ENCODE data around the gene NATD1.

Gene NATD1

DNA sequence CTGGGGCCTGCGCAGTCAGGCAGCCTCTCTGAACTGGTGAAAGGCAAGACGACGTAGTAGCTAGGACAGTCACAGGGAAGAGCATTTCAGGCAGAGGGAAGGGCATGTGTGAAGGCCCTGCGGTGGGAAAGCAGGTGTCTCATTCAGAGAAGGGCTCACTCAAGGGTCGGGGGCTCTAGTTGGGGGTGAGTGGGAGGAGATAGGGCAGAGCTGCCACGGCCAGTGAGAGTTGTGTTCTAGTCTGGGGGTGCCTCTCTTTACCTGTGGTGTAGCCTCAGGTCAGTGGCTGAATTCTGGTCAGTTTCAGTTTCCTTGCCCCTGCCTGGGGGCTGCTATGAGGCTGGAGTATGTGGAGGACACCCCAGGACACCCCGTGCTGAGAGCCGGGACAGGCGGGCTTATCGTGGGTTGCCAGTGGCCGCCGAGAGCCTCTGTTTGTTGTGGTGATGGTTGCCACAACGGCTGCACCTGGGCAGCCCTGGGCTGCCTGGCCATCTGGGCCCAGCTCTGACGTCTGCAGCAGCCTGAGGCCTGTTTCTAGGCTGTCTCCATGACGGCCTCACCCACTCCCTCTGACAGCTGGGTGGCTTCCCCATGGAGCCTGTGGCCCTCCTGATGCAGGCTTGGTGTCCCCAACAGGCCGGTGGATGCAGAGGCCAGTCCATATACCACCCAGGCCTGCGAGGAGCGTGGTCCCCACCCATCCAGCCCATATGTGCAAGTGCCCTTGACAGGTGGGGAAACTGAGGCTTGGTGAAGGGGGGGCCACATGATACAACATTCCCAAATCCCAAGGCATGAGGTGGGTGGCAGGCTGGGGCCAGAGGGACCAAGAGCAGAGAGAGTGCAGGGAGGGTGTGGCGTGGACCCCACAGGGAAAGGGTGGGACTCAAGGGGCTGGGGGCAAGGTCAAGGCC is 42.1 kb upstream of the NATD1 start:
- TF ChIP-seq, protein P1, sequence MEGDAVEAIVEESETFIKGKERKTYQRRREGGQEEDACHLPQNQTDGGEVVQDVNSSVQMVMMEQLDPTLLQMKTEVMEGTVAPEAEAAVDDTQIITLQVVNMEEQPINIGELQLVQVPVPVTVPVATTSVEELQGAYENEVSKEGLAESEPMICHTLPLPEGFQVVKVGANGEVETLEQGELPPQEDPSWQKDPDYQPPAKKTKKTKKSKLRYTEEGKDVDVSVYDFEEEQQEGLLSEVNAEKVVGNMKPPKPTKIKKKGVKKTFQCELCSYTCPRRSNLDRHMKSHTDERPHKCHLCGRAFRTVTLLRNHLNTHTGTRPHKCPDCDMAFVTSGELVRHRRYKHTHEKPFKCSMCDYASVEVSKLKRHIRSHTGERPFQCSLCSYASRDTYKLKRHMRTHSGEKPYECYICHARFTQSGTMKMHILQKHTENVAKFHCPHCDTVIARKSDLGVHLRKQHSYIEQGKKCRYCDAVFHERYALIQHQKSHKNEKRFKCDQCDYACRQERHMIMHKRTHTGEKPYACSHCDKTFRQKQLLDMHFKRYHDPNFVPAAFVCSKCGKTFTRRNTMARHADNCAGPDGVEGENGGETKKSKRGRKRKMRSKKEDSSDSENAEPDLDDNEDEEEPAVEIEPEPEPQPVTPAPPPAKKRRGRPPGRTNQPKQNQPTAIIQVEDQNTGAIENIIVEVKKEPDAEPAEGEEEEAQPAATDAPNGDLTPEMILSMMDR (IDR thresholded peaks at IDR 0.05; ENCODE audit: insufficient read depth, low read length, poor library complexity, severe bottlenecking): no peak
- no peak overlapping the region for H3K4me3 ChIP-seq (replicated peaks; ENCODE audit: low read depth, low read length)
- peaks cover 21% of the 10 kb centered on the region for H3K36me3 ChIP-seq (ENCODE audit: control insufficient read depth, insufficient read depth, low read length)
- no peak for DNase-seq (ENCODE audit: extremely low read depth, insufficient read length)
- no peaks in the 10 kb centered on the region for H3K27me3 ChIP-seq (replicated peaks; ENCODE audit: control insufficient read depth, insufficient read depth, low read length)

GRCh38 chr17:21294321-21295035 is 41.3 kb upstream of the NATD1 start:
- no peak for DNase-seq (ENCODE audit: extremely low read depth, insufficient read length)
- TF ChIP-seq, protein P1 (IDR thresholded peaks at IDR 0.05; ENCODE audit: insufficient read depth, low read length, poor library complexity, severe bottlenecking): no peak
- Histone ChIP-seq H3K36me3 (ENCODE audit: control insufficient read depth, insufficient read depth, low read length) (peaks cover 18% of the 10 kb centered on the region), H3K4me3 (replicated peaks; ENCODE audit: low read depth, low read length) (no peak overlapping the region), H3K27me3 (replicated peaks; ENCODE audit: control insufficient read depth, insufficient read depth, low read length) (no peaks in the 10 kb centered on the region)

DNA sequence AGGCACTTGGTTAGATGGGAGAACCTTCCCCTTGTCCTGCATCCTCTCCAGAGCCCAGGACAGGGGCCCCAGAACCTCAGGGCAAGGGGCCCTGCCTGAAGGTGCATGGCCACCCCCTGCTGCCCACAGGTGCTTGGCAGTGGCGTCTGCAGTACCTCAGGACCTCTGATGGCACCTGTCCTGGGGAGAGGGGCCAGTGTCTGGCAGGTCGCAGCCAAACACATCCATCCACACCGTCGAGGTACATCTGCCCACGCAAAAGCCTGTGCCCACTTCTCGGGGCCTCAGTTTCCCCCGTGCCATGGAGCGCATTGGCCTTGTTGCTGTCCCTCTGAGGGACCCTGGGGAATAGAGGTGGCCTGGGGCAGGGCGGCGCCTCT is 40.6 kb upstream of the NATD1 start:
- no peak overlapping the region for H3K4me3 ChIP-seq (replicated peaks; ENCODE audit: low read depth, low read length)
- peaks cover 14% of the 10 kb centered on the region for H3K36me3 ChIP-seq (ENCODE audit: control insufficient read depth, insufficient read depth, low read length)
- TF ChIP-seq, protein P1 (IDR thresholded peaks at IDR 0.05; ENCODE audit: insufficient read depth, low read length, poor library complexity, severe bottlenecking): no peak
- H3K27me3 ChIP-seq (replicated peaks; ENCODE audit: control insufficient read depth, insufficient read depth, low read length): no peaks in the 10 kb centered on the region
- DNase-seq (ENCODE audit: extremely low read depth, insufficient read length): no peak

- peaks cover 13% of the 10 kb centered on the region for H3K36me3 ChIP-seq (ENCODE audit: control insufficient read depth, insufficient read depth, low read length)
- TF ChIP-seq, protein P1 (IDR thresholded peaks at IDR 0.05; ENCODE audit: insufficient read depth, low read length, poor library complexity, severe bottlenecking): no peak
- no peaks in the 10 kb centered on the region for H3K27me3 ChIP-seq (replicated peaks; ENCODE audit: control insufficient read depth, insufficient read depth, low read length)
Measured at GRCh38 chr17:21292867-21293830, 39.9 kb upstream of the NATD1 start.

GRCh38 chr17:21291862-21292261 is 38.7 kb upstream of the NATD1 start:
- Histone ChIP-seq H3K36me3 (ENCODE audit: control insufficient read depth, insufficient read depth, low read length) (peaks cover 11% of the 10 kb centered on the region), H3K4me3 (replicated peaks; ENCODE audit: low read depth, low read length) (no peak overlapping the region), H3K27me3 (replicated peaks; ENCODE audit: control insufficient read depth, insufficient read depth, low read length) (no peaks in the 10 kb centered on the region)
- TF ChIP-seq, protein P1 (IDR thresholded peaks at IDR 0.05; ENCODE audit: insufficient read depth, low read length, poor library complexity, severe bottlenecking): no peak
- no peak for DNase-seq (ENCODE audit: extremely low read depth, insufficient read length)

More at GRCh38 chr17:21292867-21293830, 39.9 kb upstream of the NATD1 start:
- no peak for DNase-seq (ENCODE audit: extremely low read depth, insufficient read length)
- H3K4me3 ChIP-seq (replicated peaks; ENCODE audit: low read depth, low read length): no peak overlapping the region
